Measurements from ENCODE around the gene TIMP2.
A peak's percentile ranks its signal among the peaks of the same experiment; 100 is the strongest.
"Not testable (repeated sequence)": the region's sequence is repeated elsewhere in the genome, so short reads cannot be mapped to it uniquely, and the experiment has no call there.

Gene TIMP2

GRCh38 chr17:78925234-78925633, at the start of gene TIMP2:
Gene TIMP2 (minus strand): TSS chr17:78925387. CDS start chr17:78925088, 299 bp downstream.
- no peak for DNase-seq

GRCh38 chr17:78973792-78974520, 48.8 kb upstream of the TIMP2 start:
- DNase-seq: no peak

GRCh38 chr17:78973196-78973595, 48.0 kb upstream of the TIMP2 start:
- no peak for DNase-seq

GRCh38 chr17:78972507-78973105, 47.4 kb upstream of the TIMP2 start:
- no peak for DNase-seq

GRCh38 chr17:78971756-78972506, 46.7 kb upstream of the TIMP2 start:
- DNase-seq: no peak

GRCh38 chr17:78970834-78971755, 45.9 kb upstream of the TIMP2 start:
- DNase-seq: peak; percentile 71

GRCh38 chr17:78969865-78970264, 44.7 kb upstream of the TIMP2 start:
- no peak for DNase-seq

- DNase-seq: no peak
Measured at GRCh38 chr17:78967782-78968362, 42.7 kb upstream of the TIMP2 start.

- DNase-seq: no peak
Measured at GRCh38 chr17:78966910-78967600, 41.9 kb upstream of the TIMP2 start.

GRCh38 chr17:78966123-78966813, 41.1 kb upstream of the TIMP2 start:
- DNase-seq: no peak

GRCh38 chr17:78965491-78965924, 40.3 kb upstream of the TIMP2 start:
- no peak for DNase-seq

GRCh38 chr17:78963378-78963777, 38.2 kb upstream of the TIMP2 start:
- DNase-seq: no peak

GRCh38 chr17:78962984-78963348, 37.8 kb upstream of the TIMP2 start:
- not testable (repeated sequence) for DNase-seq

- no peak for DNase-seq
Measured at GRCh38 chr17:78962345-78962983, 37.3 kb upstream of the TIMP2 start.

GRCh38 chr17:78961571-78961970, 36.4 kb upstream of the TIMP2 start:
- DNase-seq: no peak

GRCh38 chr17:78960928-78961327, 35.7 kb upstream of the TIMP2 start:
- no peak for DNase-seq

- no peak for DNase-seq
Measured at GRCh38 chr17:78959803-78960202, 34.6 kb upstream of the TIMP2 start.

- no peak for DNase-seq
Measured at GRCh38 chr17:78958641-78959127, 33.5 kb upstream of the TIMP2 start.

- no peak for DNase-seq
Measured at GRCh38 chr17:78957128-78957527, 31.9 kb upstream of the TIMP2 start.

GRCh38 chr17:78956254-78956653, 31.1 kb upstream of the TIMP2 start:
- no peak for DNase-seq
